B cell (primary cell): ENCODE data around the gene LDHB. TPM values are rescaled to one million over a fixed set of nuclear protein-coding genes. Genes with fewer than 3 reads are reported as not detected.

Source experiments
- ATAC-seq: fragments of 200-7000 bp; cut with Tn5 transposase; one replicate; pipeline ENCODE4 v1.10.0; 2021; ENCODE audit warnings: low read depth, mild to moderate bottlenecking, moderate number of reproducible peaks, moderate library complexity
- CTCF ChIA-PET: fragments of 350-600 bp; sonication (Branson Sonifier 250); formaldehyde crosslinking; loops from one replicate; lab custom pipeline; 2021; ENCODE audit warnings: antibody characterized with exemption, inconsistent platforms; lab: Charles Lee
- POLR2A ChIA-PET: fragments of 350-600 bp; sonication (Branson Sonifier 250); formaldehyde crosslinking; loops from one replicate; lab custom pipeline; 2021; ENCODE audit warnings: antibody characterized with exemption; lab: Charles Lee
- DNase-seq: peaks from one replicate; pipeline ENCODE4 v3.0.0; 2013
- H2AFZ ChIP-seq: 2 replicates; pipeline ENCODE4 v1.6.1; 2012; ENCODE audit warnings: mild to moderate bottlenecking, low read depth, low read length; ENCODE audit not compliant: insufficient read depth, poor library complexity, severe bottlenecking
- H3K27ac ChIP-seq, 2 donors: 1 replicate in 1 of 2; 2 replicates in 1 of 2; pipeline ENCODE4 v1.5.1; 2012 to 2013; ENCODE audit warnings: low read length in 2 of 2, mild to moderate bottlenecking in 2 of 2, moderate library complexity in 1 of 2
- H3K27me3 ChIP-seq, 4 experiments: fragments of 200-600 bp in 1 of 4; sonication (generic) in 1 of 4; replicated peaks in 1 of 4; 1 replicate in 2 of 4; 2 replicates in 2 of 4; pipeline versions ENCODE4 v1.6.1 to v1.7.0; 2013 to 2016; ENCODE audit warnings: low read length in 3 of 4, mild to moderate bottlenecking in 2 of 4, mixed read lengths in 1 of 4, moderate library complexity in 1 of 4; ENCODE audit not compliant: insufficient read depth in 4 of 4, control insufficient read depth in 3 of 4; ENCODE audit errors: control extremely low read depth in 1 of 4
- H3K36me3 ChIP-seq, 2 experiments: replicated peaks in 1 of 2; 1 replicate in 1 of 2; 2 replicates in 1 of 2; pipeline versions ENCODE4 v1.6.1 to v1.7.1; 2013; ENCODE audit warnings: low read length in 1 of 2; ENCODE audit not compliant: insufficient read depth in 2 of 2, control insufficient read depth in 1 of 2; ENCODE audit errors: control extremely low read depth in 1 of 2, extremely low read depth in 1 of 2
- H3K4me1 ChIP-seq, 2 donors: fragments of 200-600 bp in 1 of 2; sonication (generic) in 1 of 2; 1 replicate in 1 of 2; 2 replicates in 1 of 2; pipeline versions ENCODE4 v1.5.1 to v1.6.1; 2013 to 2017; ENCODE audit warnings: low read length in 2 of 2; ENCODE audit not compliant: control insufficient read depth in 2 of 2, insufficient read depth in 2 of 2
- H3K4me2 ChIP-seq: replicated peaks from 2 replicates; pipeline ENCODE3; 2012; ENCODE audit warnings: mild to moderate bottlenecking, low read depth, low read length; ENCODE audit not compliant: poor library complexity, severe bottlenecking
- H3K4me3 ChIP-seq, 5 experiments: fragments of 200-600 bp in 1 of 5; sonication (generic) in 1 of 5; 1 replicate in 3 of 5; 2 replicates in 2 of 5; pipeline versions ENCODE4 v1.5.1 to v1.7.0; 2011 to 2016; ENCODE audit warnings: low read length in 4 of 5, mild to moderate bottlenecking in 4 of 5, low read depth in 2 of 5, control low read depth in 1 of 5, moderate library complexity in 1 of 5; ENCODE audit not compliant: insufficient read depth in 1 of 5; ENCODE audit errors: control extremely low read depth in 1 of 5, extremely low read depth in 1 of 5
- H3K79me2 ChIP-seq: fragments of 200-600 bp; sonication (generic); one replicate; pipeline ENCODE4 v1.6.0; 2016; ENCODE audit warnings: low read length; ENCODE audit not compliant: control insufficient read depth, insufficient read depth
- H3K9ac ChIP-seq: fragments of 200-600 bp; sonication (generic); 2 replicates; pipeline ENCODE4 v1.6.1; 2017; ENCODE audit warnings: mild to moderate bottlenecking, low read length, moderate library complexity
- H3K9me3 ChIP-seq, 3 donors: one replicate each; pipeline versions ENCODE4 v1.6.1 to v1.7.1; 2013; ENCODE audit warnings: low read length in 2 of 3; ENCODE audit not compliant: control insufficient read depth in 2 of 3, insufficient read depth in 1 of 3; ENCODE audit errors: control extremely low read depth in 1 of 3
- H4K20me1 ChIP-seq: 2 replicates; pipeline ENCODE4 v1.6.0; 2012; ENCODE audit warnings: mild to moderate bottlenecking, low read length; ENCODE audit not compliant: insufficient read depth, control insufficient read depth, poor library complexity, severe bottlenecking
- H3K27ac Mint-ChIP-seq: one replicate; pipeline ENCODE4 v1.8.0; 2021; ENCODE audit warnings: mixed read lengths
- H3K27me3 Mint-ChIP-seq: one replicate; pipeline ENCODE4 v1.8.0; 2021; ENCODE audit warnings: mixed read lengths
- H3K4me1 Mint-ChIP-seq: one replicate; pipeline ENCODE4 v1.8.0; 2021; ENCODE audit warnings: mixed read lengths
- H3K4me3 Mint-ChIP-seq: one replicate; pipeline ENCODE4 v1.8.0; 2021; ENCODE audit warnings: mixed read lengths
- H3K9me3 Mint-ChIP-seq: one replicate; pipeline ENCODE4 v1.8.0; 2022; ENCODE audit warnings: mixed read lengths; ENCODE audit not compliant: insufficient read depth
- EZH2 ChIP-seq: IDR thresholded peaks from 2 replicates; pipeline ENCODE4 v1.6.1; 2012; ENCODE audit warnings: borderline replicate concordance, low read depth, mild to moderate bottlenecking, moderate library complexity, low read length; ENCODE audit not compliant: insufficient read depth, poor library complexity, severe bottlenecking
- WGBS: methylation state at CpG from one replicate; pipeline ENCODE4 v1.1.5; 2013; ENCODE audit warnings: missing lambda C conversion rate; ENCODE audit not compliant: insufficient coverage; 5-methylcytosine and 5-hydroxymethylcytosine counted together
- intact Hi-C: fragments of 100-400 bp; cut with micrococcal nuclease; formaldehyde crosslinking; loops from one replicate; pipeline ENCODE4 v1.10.0; 2022
- polyA plus RNA-seq: library from polyadenylated mRNA; depleted of rRNA; stranded (reverse); fragments of >200 nt; gene quantifications from 2 replicates; pipeline ENCODE4 v1.2.3, GENCODE V29; 2012
- total RNA-seq, 2 donors: library from RNA; stranded (reverse); fragments of 120-200 nt in 1 of 2; gene quantifications; 1 replicate in 1 of 2; 2 replicates in 1 of 2; pipeline versions ENCODE4 v1.2.3 to v1.2.4, GENCODE V29; 2013 to 2022
- TF ChIP-seq, protein P1 (sequence below): fragments of 200-600 bp; IDR thresholded peaks from one replicate; pipeline ENCODE4 v1.8.0; 2022; ENCODE audit warnings: antibody characterized with exemption, mild to moderate bottlenecking

The LDHB gene
- total and polyA plus RNA-seq, 2 donors (not counting 1 experiment from before 2014, with no cell fraction given) = 63.2 to 161 TPM

- no peak overlapping the region for H3K4me2 ChIP-seq
- H3K9me3 ChIP-seq = no peaks in the 10 kb centered on the region
- Mint-ChIP-seq H3K4me3 (no peak overlapping the region), H3K27ac (no peak overlapping the region), H3K27me3 (no peaks in the 10 kb centered on the region), H3K9me3 (no peaks in the 10 kb centered on the region), H3K4me1 (no peaks in the 10 kb centered on the region)
- H3K27me3 ChIP-seq = no peaks in the 10 kb centered on the region
- H3K9ac ChIP-seq = no peak overlapping the region
- TF ChIP-seq, protein P1, sequence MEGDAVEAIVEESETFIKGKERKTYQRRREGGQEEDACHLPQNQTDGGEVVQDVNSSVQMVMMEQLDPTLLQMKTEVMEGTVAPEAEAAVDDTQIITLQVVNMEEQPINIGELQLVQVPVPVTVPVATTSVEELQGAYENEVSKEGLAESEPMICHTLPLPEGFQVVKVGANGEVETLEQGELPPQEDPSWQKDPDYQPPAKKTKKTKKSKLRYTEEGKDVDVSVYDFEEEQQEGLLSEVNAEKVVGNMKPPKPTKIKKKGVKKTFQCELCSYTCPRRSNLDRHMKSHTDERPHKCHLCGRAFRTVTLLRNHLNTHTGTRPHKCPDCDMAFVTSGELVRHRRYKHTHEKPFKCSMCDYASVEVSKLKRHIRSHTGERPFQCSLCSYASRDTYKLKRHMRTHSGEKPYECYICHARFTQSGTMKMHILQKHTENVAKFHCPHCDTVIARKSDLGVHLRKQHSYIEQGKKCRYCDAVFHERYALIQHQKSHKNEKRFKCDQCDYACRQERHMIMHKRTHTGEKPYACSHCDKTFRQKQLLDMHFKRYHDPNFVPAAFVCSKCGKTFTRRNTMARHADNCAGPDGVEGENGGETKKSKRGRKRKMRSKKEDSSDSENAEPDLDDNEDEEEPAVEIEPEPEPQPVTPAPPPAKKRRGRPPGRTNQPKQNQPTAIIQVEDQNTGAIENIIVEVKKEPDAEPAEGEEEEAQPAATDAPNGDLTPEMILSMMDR = no peak
- no peak for TF ChIP-seq EZH2
- H3K79me2 ChIP-seq = no peaks in the 10 kb centered on the region
- H3K4me1 ChIP-seq = no peaks in the 10 kb centered on the region
- ChIA-PET POLR2A (no interaction called here), CTCF (interaction anchor here (0.6 kb wide), 1 partner anchor 13 kb away, joined by 4 read pairs; the partner anchor contains the start of gene LDHB)
- DNase-seq (no peak), ATAC-seq (no peak)
- intact Hi-C loops = no loop called here
- no peaks in the 10 kb centered on the region for H4K20me1 ChIP-seq
- H3K27ac ChIP-seq = no peak overlapping the region
- no CpG with 5 or more reads among the region's 4 CpGs for WGBS
- no peak overlapping the region for H3K4me3 ChIP-seq
- H3K36me3 ChIP-seq = peaks cover 18 to 53% of the 10 kb centered on the region in 2 experiments
- no peak overlapping the region for H2AFZ ChIP-seq
Observed at GRCh38 chr12:21644516-21644915, 13.1 kb downstream of the LDHB start.

DNA sequence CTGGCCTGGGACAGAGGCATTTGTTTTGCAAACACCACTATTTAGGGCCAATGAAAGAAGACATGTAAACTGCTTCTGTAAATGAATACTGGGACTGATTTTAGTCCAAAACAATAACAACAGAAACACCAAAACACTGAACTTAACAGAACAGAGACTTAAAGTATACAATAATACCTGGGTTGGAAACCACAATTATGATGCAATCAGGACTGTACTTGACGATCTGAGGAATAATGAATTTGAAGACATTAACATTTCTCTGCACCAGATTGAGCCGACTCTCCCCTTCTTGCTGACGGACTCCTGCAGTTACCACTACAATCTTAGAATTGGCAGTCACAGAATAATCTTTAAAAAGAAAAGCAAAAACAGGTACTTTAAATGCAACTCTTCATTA lies 13.9 kb downstream of the LDHB start:
- peaks cover 14 to 45% of the 10 kb centered on the region in 2 experiments for H3K36me3 ChIP-seq
- H3K4me2 ChIP-seq = no peak overlapping the region
- no peaks in the 10 kb centered on the region for H3K4me1 ChIP-seq
- ATAC-seq = no peak
- H3K9me3 ChIP-seq = no peaks in the 10 kb centered on the region
- H4K20me1 ChIP-seq = no peaks in the 10 kb centered on the region
- ChIA-PET POLR2A (no interaction called here), CTCF (interaction anchor here (1.5 kb wide), 1 partner anchor 37 kb away, joined by 5 read pairs; no protein-coding TSS in a partner anchor)
- no peaks in the 10 kb centered on the region for H3K79me2 ChIP-seq
- H3K27ac Mint-ChIP-seq = no peak overlapping the region
- WGBS = 80% methylated on average over 1 of the region's 3 CpGs
- H3K9me3 Mint-ChIP-seq = no peaks in the 10 kb centered on the region
- no peak for TF ChIP-seq EZH2
- TF ChIP-seq, protein P1 = no peak
- H3K27me3 ChIP-seq = no peaks in the 10 kb centered on the region
- H3K4me3 ChIP-seq = no peak overlapping the region
- no peaks in the 10 kb centered on the region for H3K4me1 Mint-ChIP-seq
- no peak overlapping the region for H2AFZ ChIP-seq
- no peak for DNase-seq
- intact Hi-C loops = no loop called here
- no peak overlapping the region for H3K4me3 Mint-ChIP-seq
- no peak overlapping the region for H3K27ac ChIP-seq
- no peak overlapping the region for H3K9ac ChIP-seq
- no peaks in the 10 kb centered on the region for H3K27me3 Mint-ChIP-seq
